ENCODE results near the gene KCNC4.

KCNC4 gene

DNA sequence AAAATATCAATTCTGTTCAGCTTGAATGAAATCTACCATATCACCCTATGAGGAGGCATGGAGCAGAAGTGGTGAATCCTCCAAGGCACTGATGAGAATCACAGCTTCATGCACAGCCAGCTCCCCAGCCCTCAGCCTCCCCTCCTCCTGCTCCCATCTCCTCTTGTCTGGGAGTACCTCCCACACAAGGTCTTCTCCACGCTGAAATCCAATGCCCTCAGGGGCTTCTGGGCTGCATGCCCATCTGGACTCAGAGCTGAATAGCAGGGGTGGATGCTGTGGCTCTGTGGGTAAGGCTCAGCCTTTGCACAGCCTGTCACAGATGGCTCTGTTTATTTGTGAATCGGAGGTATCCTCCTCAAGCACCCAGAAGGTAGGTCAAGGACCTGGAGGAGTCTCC is 48.6 kb downstream of the KCNC4 start:
- no peak for DNase-seq

DNA sequence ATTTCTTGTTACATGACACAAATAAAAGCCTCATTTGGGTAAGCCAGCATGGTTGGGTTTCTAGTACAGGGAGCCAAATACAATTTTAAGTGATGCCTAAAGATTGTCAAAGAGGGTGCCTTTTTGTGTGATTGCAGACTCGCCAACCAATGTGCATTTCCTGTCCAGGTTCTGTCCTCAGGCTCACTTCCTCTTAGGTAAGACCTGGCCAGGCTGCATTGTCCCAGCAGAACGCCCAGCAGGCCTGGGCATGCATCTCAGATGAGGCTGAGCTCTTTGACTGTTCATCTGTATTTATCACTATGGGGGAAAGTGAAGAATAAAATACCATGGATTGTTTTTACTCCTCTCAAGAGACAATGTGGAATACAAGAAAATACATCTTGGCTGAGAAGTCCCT is 49.7 kb downstream of the KCNC4 start:
- no peak for DNase-seq
